GDM1 (cell line): ENCODE data around the gene GRIP1.

Experiments used
- DNase-seq: peaks from one replicate; lab custom pipeline; 2025; lab: John Stamatoyannopoulos, UW

Gene GRIP1

GRCh38 chr12:66647034-66647691, 31.7 kb downstream of the GRIP1 start:
- no peak for DNase-seq

GRCh38 chr12:66644151-66644550, 34.7 kb downstream of the GRIP1 start:
- DNase-seq: no peak

- no peak for DNase-seq
Observed at GRCh38 chr12:66640691-66641460, 38.0 kb downstream of the GRIP1 start.

- DNase-seq: no peak
Observed at GRCh38 chr12:66638666-66639065, 40.2 kb downstream of the GRIP1 start.

- no peak for DNase-seq
Observed at GRCh38 chr12:66637699-66638301, 41.1 kb downstream of the GRIP1 start.

- DNase-seq: no peak
Observed at GRCh38 chr12:66636771-66637170, 42.1 kb downstream of the GRIP1 start.

- DNase-seq: no peak
Observed at GRCh38 chr12:66633676-66634075, 45.2 kb downstream of the GRIP1 start.

- DNase-seq: no peak
Observed at GRCh38 chr12:66629138-66629870, 49.6 kb downstream of the GRIP1 start.

GRCh38 chr12:66627988-66628317, 50.9 kb downstream of the GRIP1 start:
- no peak for DNase-seq

- no peak for DNase-seq
Observed at GRCh38 chr12:66627270-66627987, 51.4 kb downstream of the GRIP1 start.

- no peak for DNase-seq
Observed at GRCh38 chr12:66624806-66625205, 54.1 kb downstream of the GRIP1 start.

- DNase-seq: peak; percentile 18
Observed at GRCh38 chr12:66623455-66623854, 55.4 kb downstream of the GRIP1 start.

- DNase-seq: peak; percentile 22
Observed at GRCh38 chr12:66620688-66621087, 58.2 kb downstream of the GRIP1 start.

- DNase-seq: no peak
Observed at GRCh38 chr12:66620026-66620425, 58.9 kb downstream of the GRIP1 start.

GRCh38 chr12:66617991-66618390, 60.9 kb downstream of the GRIP1 start:
- no peak for DNase-seq

- no peak for DNase-seq
Observed at GRCh38 chr12:66612090-66612775, 66.6 kb downstream of the GRIP1 start.

GRCh38 chr12:66607147-66607546, 71.7 kb downstream of the GRIP1 start:
- no peak for DNase-seq

- DNase-seq: no peak
Observed at GRCh38 chr12:66605293-66605692, 73.6 kb downstream of the GRIP1 start.

GRCh38 chr12:66603981-66604479, 74.8 kb downstream of the GRIP1 start:
- no peak for DNase-seq

- DNase-seq: no peak
Observed at GRCh38 chr12:66603461-66603860, 75.4 kb downstream of the GRIP1 start.

GRCh38 chr12:66602483-66603143, 76.3 kb downstream of the GRIP1 start:
- no peak for DNase-seq
